Right lobe of liver (tissue), 6 donors: Measurements from ENCODE around the gene XKR8. TPM values are rescaled to one million over a fixed set of nuclear protein-coding genes. Genes with fewer than 3 reads are reported as not detected.

Experiments used
- ATAC-seq, 4 donors: fragments of 200-7000 bp; cut with Tn5 transposase; one replicate each; pipeline ENCODE4 v1.9.1; 2020; ENCODE audit warnings: mild to moderate bottlenecking in 4 of 4, moderate library complexity in 4 of 4
- DNase-seq, 3 donors: peaks; one replicate each; pipeline ENCODE4 v3.0.0-alpha.2; 2020
- H3K27ac ChIP-seq, 3 donors: fragments of 200-600 bp; one replicate each; pipeline ENCODE4 v1.8.0; 2022
- H3K27me3 ChIP-seq, 2 donors: fragments of 200-600 bp; one replicate each; pipeline ENCODE4 v1.8.0; 2022
- H3K36me3 ChIP-seq, 4 donors: fragments of 200-600 bp; sonication (generic) in 1 of 4; one replicate each; pipeline versions ENCODE4 v1.5.1 to v1.8.0; 2017 to 2022; ENCODE audit warnings: control low read depth in 1 of 4
- H3K4me1 ChIP-seq, 4 donors: fragments of 200-600 bp; sonication (generic) in 1 of 4; one replicate each; pipeline versions ENCODE4 v1.5.1 to v1.8.0; 2017 to 2022; ENCODE audit warnings: control low read depth in 1 of 4
- H3K4me3 ChIP-seq, 3 donors: fragments of 200-600 bp; one replicate each; pipeline ENCODE4 v1.8.0; 2022
- H3K9me3 ChIP-seq, 4 donors: fragments of 200-600 bp; sonication (generic) in 1 of 4; one replicate each; pipeline versions ENCODE4 v1.5.1 to v1.8.0; 2017 to 2022; ENCODE audit warnings: control low read depth in 1 of 4
- CTCF ChIP-seq, 4 donors: fragments of 200-600 bp in 3 of 4; fragments of 450-650 bp in 1 of 4; IDR thresholded peaks; one replicate each; pipeline versions ENCODE4 v1.5.1 to v1.8.0; 2016 to 2022; ENCODE audit warnings: antibody characterized with exemption in 4 of 4, mild to moderate bottlenecking in 2 of 4
- POLR2A ChIP-seq: fragments of 450-650 bp; IDR thresholded peaks from one replicate; pipeline ENCODE4 v1.6.1; 2017; ENCODE audit warnings: antibody characterized with exemption, mild to moderate bottlenecking
- WGBS: methylation state at CpG from one replicate; pipeline ENCODE4 v1.1.6; 2018; ENCODE audit warnings: low coverage, low lambda C conversion rate; ENCODE audit not compliant: insufficient coverage; ENCODE audit errors: missing lambda C conversion rate; 5-methylcytosine and 5-hydroxymethylcytosine counted together
- intact Hi-C, 2 donors: fragments of 100-400 bp; cut with DNase I; formaldehyde crosslinking; loops; one replicate each; pipeline versions ENCODE4 v1.11.2 to v1.14.1; 2022
- total RNA-seq, 6 experiments: library from RNA; depleted of rRNA in 2 of 6; stranded (reverse); fragments of >200 nt in 2 of 6; fragmentation: NEBNext Ultra II Directional in 3 of 6; extraction: Animal tissue kit (Norgen Biotek cat#: 25700) in 3 of 6; gene quantifications; one replicate each; pipeline versions ENCODE4 v1.1.0 to v1.2.4, GENCODE V29; 2016 to 2023
- donor health status: DM: no; HTN: yes; CAD: no.
- donor health status: DM: no; HTN: no; CAD: no.
- donor health status: DM: no; HTN: no; CAD: no.
- donor health status: DM: no; HTN: yes; CAD: no.
- donor health status: DM: no; HTN: yes; CAD: no.

The XKR8 gene
- total RNA-seq, 6 experiments from 2014 or later: 5.5 to 8.7 (median 7.1) TPM

- TF ChIP-seq CTCF (IDR thresholded peaks at IDR 0.05) (no peak), POLR2A (no peak)
- ATAC-seq (no peak), DNase-seq (no peak)
- no peak overlapping the region for H3K27ac ChIP-seq
- WGBS: 71% methylated on average over 2 of the region's 5 CpGs
- H3K4me3 ChIP-seq: no peak overlapping the region
- peaks cover 0 to 29% (median 6%) of the 10 kb centered on the region in 4 donors for H3K4me1 ChIP-seq
- no peaks in the 10 kb centered on the region for H3K27me3 ChIP-seq
- no peaks in the 10 kb centered on the region for H3K36me3 ChIP-seq
- H3K9me3 ChIP-seq: no peaks in the 10 kb centered on the region
- intact Hi-C loops: no loop called here
Measured at GRCh38 chr1:27957655-27958054, 2.1 kb upstream of the XKR8 start.

GRCh38 chr1:27958513-27958912 is 1.3 kb upstream of the XKR8 start:
- Histone ChIP-seq H3K4me1 (peaks cover 0 to 20% (median 4%) of the 10 kb centered on the region in 4 donors), H3K9me3 (no peaks in the 10 kb centered on the region), H3K4me3 (no peak overlapping the region), H3K27ac (no peak overlapping the region), H3K27me3 (no peaks in the 10 kb centered on the region), H3K36me3 (no peaks in the 10 kb centered on the region)
- TF ChIP-seq CTCF (IDR thresholded peaks at IDR 0.05): no peak
- TF ChIP-seq POLR2A: no peak
- intact Hi-C loops: no loop called here
- WGBS: 89% methylated on average over 6 of the region's 26 CpGs
- peak in 1 of 3 donors; percentile 38 for DNase-seq
- ATAC-seq: no peak

- H3K27me3 ChIP-seq: no peaks in the 10 kb centered on the region
- peak in 1 of 3 donors; percentile 33 for DNase-seq
- peaks cover 0 to 20% (median 4%) of the 10 kb centered on the region in 4 donors for H3K4me1 ChIP-seq
- H3K9me3 ChIP-seq: no peaks in the 10 kb centered on the region
- WGBS: 54% methylated on average over 5 of the region's 13 CpGs
- TF ChIP-seq CTCF (IDR thresholded peaks at IDR 0.05) (no peak), POLR2A (no peak)
- intact Hi-C loops: no loop called here
- peak overlapping the region; percentile 57 to 86 (median 72) for H3K4me3 ChIP-seq
- H3K27ac ChIP-seq: peak overlapping the region in 1 of 3 donors; percentile 90
- no peaks in the 10 kb centered on the region for H3K36me3 ChIP-seq
- peak in 1 of 4 donors; percentile 33 for ATAC-seq
Measured at GRCh38 chr1:27960762-27961645, 1.2 kb downstream of the XKR8 start.

- no peak for ATAC-seq
- Histone ChIP-seq H3K27ac (no peak overlapping the region), H3K36me3 (peaks cover 0 to 5% (median 0%) of the 10 kb centered on the region in 4 donors), H3K9me3 (no peaks in the 10 kb centered on the region), H3K4me3 (no peak overlapping the region), H3K27me3 (no peaks in the 10 kb centered on the region), H3K4me1 (peaks cover 0 to 20% (median 4%) of the 10 kb centered on the region in 4 donors)
- TF ChIP-seq POLR2A: no peak
- no peak for TF ChIP-seq CTCF (IDR thresholded peaks at IDR 0.05)
- WGBS: 49% methylated on average over 2 of the region's 4 CpGs
- no peak for DNase-seq
- intact Hi-C loops: no loop called here
Measured at GRCh38 chr1:27961646-27962221, 2.0 kb downstream of the XKR8 start.
